Thyroid gland (tissue), 4 donors: Measurements from ENCODE around the gene GARNL3. TPM values are rescaled to one million over a fixed set of nuclear protein-coding genes. Genes with fewer than 3 reads are reported as not detected.

ENCODE experiments used
- DNase-seq, 2 donors: peaks; one replicate each; pipeline ENCODE4 v3.0.0-alpha.2; 2019
- H3K27ac ChIP-seq, 3 donors: fragments of 200-600 bp; sonication (generic); 1 replicate in 2 of 3; 2 replicates in 1 of 3; pipeline ENCODE4 v1.5.1; 2016 to 2019; ENCODE audit warnings: mild to moderate bottlenecking in 1 of 3, moderate library complexity in 1 of 3
- H3K27me3 ChIP-seq: fragments of 200-600 bp; sonication (generic); one replicate; pipeline ENCODE4 v1.5.1; 2019
- H3K36me3 ChIP-seq, 2 donors: fragments of 200-600 bp; sonication (generic); one replicate each; pipeline ENCODE4 v1.5.1; 2016 to 2019
- H3K4me1 ChIP-seq, 2 donors: fragments of 200-600 bp; sonication (generic); one replicate each; pipeline ENCODE4 v1.5.1; 2017 to 2019
- H3K4me3 ChIP-seq, 3 donors: fragments of 200-600 bp; sonication (generic); replicated peaks in 1 of 3; 1 replicate in 2 of 3; 2 replicates in 1 of 3; pipeline ENCODE4 v1.5.1; 2016; ENCODE audit warnings: mild to moderate bottlenecking in 1 of 3
- H3K9me3 ChIP-seq: fragments of 200-600 bp; sonication (generic); one replicate; pipeline ENCODE4 v1.5.1; 2017
- CTCF ChIP-seq, 6 experiments: fragments of 200-600 bp in 3 of 6; fragments of 450-650 bp in 3 of 6; sonication (generic) in 3 of 6; IDR thresholded peaks; one replicate each; pipeline ENCODE4 v1.5.1; 2016 to 2019; ENCODE audit warnings: antibody characterized with exemption in 6 of 6, mild to moderate bottlenecking in 2 of 6, inconsistent platforms in 1 of 6, moderate library complexity in 1 of 6
- POLR2A ChIP-seq, 2 donors: fragments of 450-650 bp; IDR thresholded peaks; one replicate each; pipeline ENCODE4 v1.6.1; 2017; ENCODE audit warnings: antibody characterized with exemption in 2 of 2, mild to moderate bottlenecking in 2 of 2, moderate library complexity in 1 of 2
- WGBS, 2 donors: methylation state at CpG; one replicate each; pipeline ENCODE4 v1.1.5; 2017; 5-methylcytosine and 5-hydroxymethylcytosine counted together
- intact Hi-C: fragments of 100-400 bp; cut with DNase I; formaldehyde crosslinking; loops from one replicate; pipeline ENCODE4 v1.15.1; 2023
- total RNA-seq, 4 donors: library from RNA; depleted of rRNA; stranded (reverse); fragments of >200 nt; gene quantifications; one replicate each; pipeline ENCODE4 v1.2.3, GENCODE V29; 2016

GARNL3 gene
- total RNA-seq, 4 donors from 2014 or later: 14.6 to 49.1 (median 20.1) TPM

- Histone ChIP-seq H3K4me1 (no peaks in the 10 kb centered on the region), H3K27ac (no peak overlapping the region), H3K36me3 (no peaks in the 10 kb centered on the region), H3K9me3 (no peaks in the 10 kb centered on the region), H3K27me3 (no peaks in the 10 kb centered on the region), H3K4me3 (no peak overlapping the region)
- TF ChIP-seq POLR2A (IDR thresholded peaks at IDR 0.05) (no peak), CTCF (IDR thresholded peaks at IDR 0.05) (no peak)
- 87 to 94% methylated on average over 3 to 4 of the region's 4 CpGs for WGBS, 2 donors
- no peak for DNase-seq
- intact Hi-C loops: no loop called here
Observed at GRCh38 chr9:127237801-127238200, 26.8 kb upstream of the GARNL3 start.

DNA sequence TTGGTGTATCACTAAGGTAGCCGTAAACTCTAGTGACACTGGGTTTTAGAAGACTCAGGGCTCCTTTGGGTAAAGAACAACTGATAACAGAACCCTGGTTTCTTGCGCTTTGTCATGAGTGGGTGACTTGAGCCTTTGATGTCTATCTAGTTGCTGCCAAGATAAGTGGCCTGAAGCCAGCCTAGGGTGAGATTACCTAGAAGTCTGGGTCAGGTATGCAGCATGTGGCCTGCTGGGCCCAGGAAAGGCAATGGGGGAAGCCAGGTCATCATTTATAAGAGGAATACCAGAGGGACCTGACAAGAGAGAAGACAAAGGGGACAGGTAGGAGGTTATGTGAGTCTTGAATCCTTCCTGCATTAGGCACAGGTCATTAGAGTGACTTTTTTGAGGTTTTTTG lies 23.2 kb upstream of the GARNL3 start:
- WGBS, 2 donors: 93 to 94% methylated on average over 2 of the region's 2 CpGs
- no peak for DNase-seq

DNA sequence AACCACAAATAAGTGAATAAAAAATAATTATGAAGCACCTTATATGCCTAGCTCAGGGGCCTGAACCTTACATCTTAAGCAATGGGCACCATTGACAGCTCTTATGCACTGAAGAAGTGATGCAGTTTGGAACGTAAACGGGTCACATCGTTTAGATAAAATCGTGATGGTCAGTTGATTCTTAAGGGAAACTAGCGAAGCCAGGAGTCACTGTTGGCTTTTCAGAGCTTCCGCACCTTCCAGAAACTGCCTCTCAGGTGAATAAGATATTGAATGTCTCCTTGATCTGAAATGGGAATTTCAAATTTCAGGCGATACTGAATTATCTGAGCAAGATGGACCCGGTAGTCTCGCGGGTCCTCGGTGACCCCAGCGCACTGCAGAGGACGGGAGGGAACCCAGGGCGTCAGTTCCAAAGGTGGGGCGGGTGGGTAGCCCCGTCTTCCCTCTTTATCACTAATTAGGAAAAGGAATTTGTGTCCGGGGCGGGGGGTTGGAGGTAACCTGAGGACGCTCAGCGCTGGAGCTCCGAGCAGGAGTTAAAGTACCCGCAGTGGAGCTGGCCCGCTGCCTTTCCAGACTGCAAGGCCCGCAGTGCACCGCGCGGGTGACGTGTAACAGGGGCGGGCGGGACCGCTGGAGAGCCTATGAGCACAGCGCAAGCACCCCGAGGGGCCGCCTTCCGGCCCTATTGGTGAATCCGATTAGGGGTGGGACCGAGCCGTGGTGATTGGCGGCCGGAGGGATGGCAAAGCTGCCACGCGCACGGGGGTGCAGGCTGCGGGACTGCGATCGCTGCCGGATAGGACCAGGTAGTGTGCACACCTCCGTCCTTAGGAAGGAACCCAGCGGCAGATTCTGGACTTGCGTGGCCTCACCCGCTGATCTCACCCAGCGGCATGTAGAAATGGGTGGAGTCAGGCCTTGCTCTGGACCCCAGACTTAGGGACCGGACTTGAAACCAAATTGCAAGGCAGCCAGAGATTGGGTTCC lies 19.7 kb upstream of the GARNL3 start:
- H3K4me3 ChIP-seq: peak overlapping the region; percentile 39 to 51 (median 44)
- peak; percentile 99 for DNase-seq
- H3K36me3 ChIP-seq: no peaks in the 10 kb centered on the region
- TF ChIP-seq CTCF (IDR thresholded peaks at IDR 0.05) (no peak), POLR2A (IDR thresholded peaks at IDR 0.05) (peak in 1 of 2 donors; percentile 80)
- H3K9me3 ChIP-seq: no peaks in the 10 kb centered on the region
- intact Hi-C loops: loop anchor here (10.0 kb wide), 1 partner anchor 150 kb away; the partner anchor contains the start of gene SLC2A8
- peaks cover 0 to 6% of the 10 kb centered on the region in 2 donors for H3K4me1 ChIP-seq
- H3K27me3 ChIP-seq: no peaks in the 10 kb centered on the region
- peak overlapping the region; percentile 49 to 68 (median 50) for H3K27ac ChIP-seq
- 11 to 12% methylated on average over 37 to 46 of the region's 53 CpGs for WGBS, 2 donors

More for the DNA sequence above, 23.2 kb upstream of the GARNL3 start:
- intact Hi-C loops: loop anchor here (10.0 kb wide), 1 partner anchor 153 kb away; the partner anchor contains the start of gene SLC2A8
- Histone ChIP-seq H3K27me3 (no peaks in the 10 kb centered on the region), H3K27ac (no peak overlapping the region), H3K4me1 (peaks cover 0 to 6% of the 10 kb centered on the region in 2 donors), H3K36me3 (no peaks in the 10 kb centered on the region), H3K9me3 (no peaks in the 10 kb centered on the region), H3K4me3 (no peak overlapping the region)
- TF ChIP-seq CTCF (IDR thresholded peaks at IDR 0.05) (no peak), POLR2A (IDR thresholded peaks at IDR 0.05) (no peak)

GRCh38 chr9:127245637-127246164 lies 18.9 kb upstream of the GARNL3 start:
- WGBS, 2 donors: 62 to 67% methylated on average over 8 of the region's 8 CpGs
- Histone ChIP-seq H3K4me3 (peak overlapping the region in 2 of 3 donors; percentile 39 to 51), H3K27ac (no peak overlapping the region), H3K9me3 (no peaks in the 10 kb centered on the region), H3K36me3 (no peaks in the 10 kb centered on the region), H3K27me3 (no peaks in the 10 kb centered on the region), H3K4me1 (peaks cover 0 to 6% of the 10 kb centered on the region in 2 donors)
- intact Hi-C loops: loop anchor here (10.0 kb wide), 1 partner anchor 149 kb away; the partner anchor contains the start of gene SLC2A8
- DNase-seq: no peak
- no peak for TF ChIP-seq POLR2A (IDR thresholded peaks at IDR 0.05)
- no peak for TF ChIP-seq CTCF (IDR thresholded peaks at IDR 0.05)
